Left renal cortex interstitium (tissue), 4 donors: ENCODE measurements around the gene PARS2. TPM values are rescaled to one million over a fixed set of nuclear protein-coding genes. Genes with fewer than 3 reads are reported as not detected.
"Not testable (repeated sequence)": the region's sequence is repeated elsewhere in the genome, so short reads cannot be mapped to it uniquely, and the experiment has no call there.

Experiments
- DNase-seq, 4 donors: peaks; one replicate each; pipeline ENCODE4 v3.0.0-alpha.2; 2013; ENCODE audit warnings: low read depth in 4 of 4, low spot score in 2 of 4, missing footprints in 1 of 4
- polyA plus RNA-seq, 4 donors: library from polyadenylated mRNA; unstranded; fragments of 120-200 nt; gene quantifications; one replicate each; pipeline ENCODE4 v1.2.1, GENCODE V29; 2013; ENCODE audit not compliant: insufficient read length in 4 of 4

PARS2 gene
- polyA plus RNA-seq, 4 donors = 8.9 to 10.9 (median 10.3) TPM

- not testable (repeated sequence) for DNase-seq
Observed at GRCh38 chr1:54775828-54776721, 11.8 kb upstream of the PARS2 start.

DNA sequence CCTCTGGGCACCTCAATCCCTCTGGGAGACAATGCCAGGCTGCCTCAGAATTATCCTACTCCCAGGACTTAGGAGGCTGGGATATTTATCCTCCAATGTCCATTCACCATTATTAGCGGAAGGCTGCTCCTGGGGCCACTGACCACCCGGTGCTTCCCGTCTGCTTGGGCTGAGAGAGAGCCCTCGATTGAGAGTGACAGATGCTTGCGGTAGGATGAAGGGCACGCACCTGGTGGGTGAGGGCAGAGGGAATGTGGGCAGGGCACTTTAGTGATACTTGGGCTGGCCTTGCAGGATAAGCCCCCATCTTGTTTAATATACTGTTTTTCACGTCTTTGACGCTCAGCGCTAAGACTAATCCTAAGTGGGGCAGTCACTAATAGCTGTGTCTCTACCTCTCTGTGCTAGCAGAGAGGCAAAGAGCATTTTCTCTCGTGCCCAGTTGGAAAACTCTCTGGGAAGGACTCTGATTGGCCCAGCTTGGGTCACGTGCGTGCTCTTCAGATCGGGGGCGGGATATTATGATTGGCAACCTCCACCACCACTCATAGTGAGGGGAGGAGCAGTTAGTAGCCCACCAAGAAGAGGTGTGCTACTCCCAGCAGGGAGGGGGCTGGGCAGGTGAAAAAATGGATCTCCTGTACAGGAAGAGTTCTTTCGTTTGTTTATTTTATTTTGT is 10.6 kb upstream of the PARS2 start:
- DNase-seq = no peak

- DNase-seq = no peak
Observed at GRCh38 chr1:54772951-54773350, 8.6 kb upstream of the PARS2 start.

- no peak for DNase-seq
Observed at GRCh38 chr1:54768093-54768492, 3.8 kb upstream of the PARS2 start.

- DNase-seq = no peak
Observed at GRCh38 chr1:54767526-54767925, 3.2 kb upstream of the PARS2 start.

DNA sequence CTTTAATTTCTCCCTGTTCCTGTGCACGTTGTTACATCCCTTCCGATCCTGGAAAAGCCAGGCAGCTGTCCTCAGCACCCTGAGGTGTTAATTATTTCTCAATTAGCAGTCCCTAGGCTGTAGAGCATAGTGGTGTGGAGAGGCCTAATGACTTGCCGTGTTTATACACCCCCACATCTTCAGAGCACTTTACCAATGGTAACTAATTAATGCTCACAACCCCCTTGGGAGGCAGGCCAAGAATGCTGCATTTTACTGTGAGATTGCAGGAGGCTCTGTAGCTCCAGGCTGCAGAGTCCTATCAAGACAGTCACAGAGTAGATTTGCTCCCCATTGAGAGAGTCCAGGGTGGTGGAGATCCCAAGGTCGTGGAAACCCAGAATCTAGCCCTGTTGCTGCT is 2.4 kb upstream of the PARS2 start:
- no peak for DNase-seq

GRCh38 chr1:54764922-54765561 is 719 bp upstream of the PARS2 start:
- no peak for DNase-seq

DNA sequence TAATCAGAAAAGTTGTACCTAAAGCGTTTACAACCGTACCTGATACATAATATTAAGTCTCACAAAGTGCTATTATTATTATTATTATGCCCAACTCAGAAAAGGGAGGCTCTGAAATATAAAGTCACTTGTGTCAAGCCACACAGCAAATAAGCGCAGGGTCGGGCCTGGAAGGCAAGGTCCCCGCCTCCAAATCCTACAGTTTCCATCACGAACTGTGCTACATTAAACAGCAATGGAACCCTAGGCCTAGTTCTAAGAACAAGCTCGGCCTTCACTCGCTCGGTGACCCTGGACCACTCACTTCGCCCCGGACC is 549 bp downstream of the PARS2 start:
- DNase-seq = no peak

- DNase-seq = no peak
Observed at GRCh38 chr1:54758678-54759348, 5.5 kb downstream of the PARS2 start.

DNA sequence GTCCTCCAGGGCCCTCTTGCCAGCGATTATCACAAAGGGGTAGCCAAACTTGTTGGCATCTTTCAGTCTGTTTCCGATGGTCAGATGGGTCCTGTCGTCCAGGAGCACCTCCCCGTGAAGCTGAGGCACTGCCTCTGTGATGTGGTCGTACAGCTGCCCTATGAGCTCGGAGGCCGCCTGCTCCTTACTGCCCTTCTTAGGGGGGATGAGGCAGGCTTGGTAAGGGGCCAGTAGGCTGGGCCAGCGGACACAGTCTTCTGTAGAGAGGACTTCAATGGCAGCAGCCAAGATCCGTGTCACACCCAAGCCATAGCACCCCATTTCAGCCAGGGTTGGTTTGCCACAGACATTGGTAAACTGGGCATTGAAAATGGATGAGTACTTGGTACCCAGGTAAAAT is 6.5 kb downstream of the PARS2 start:
- no peak for DNase-seq

DNA sequence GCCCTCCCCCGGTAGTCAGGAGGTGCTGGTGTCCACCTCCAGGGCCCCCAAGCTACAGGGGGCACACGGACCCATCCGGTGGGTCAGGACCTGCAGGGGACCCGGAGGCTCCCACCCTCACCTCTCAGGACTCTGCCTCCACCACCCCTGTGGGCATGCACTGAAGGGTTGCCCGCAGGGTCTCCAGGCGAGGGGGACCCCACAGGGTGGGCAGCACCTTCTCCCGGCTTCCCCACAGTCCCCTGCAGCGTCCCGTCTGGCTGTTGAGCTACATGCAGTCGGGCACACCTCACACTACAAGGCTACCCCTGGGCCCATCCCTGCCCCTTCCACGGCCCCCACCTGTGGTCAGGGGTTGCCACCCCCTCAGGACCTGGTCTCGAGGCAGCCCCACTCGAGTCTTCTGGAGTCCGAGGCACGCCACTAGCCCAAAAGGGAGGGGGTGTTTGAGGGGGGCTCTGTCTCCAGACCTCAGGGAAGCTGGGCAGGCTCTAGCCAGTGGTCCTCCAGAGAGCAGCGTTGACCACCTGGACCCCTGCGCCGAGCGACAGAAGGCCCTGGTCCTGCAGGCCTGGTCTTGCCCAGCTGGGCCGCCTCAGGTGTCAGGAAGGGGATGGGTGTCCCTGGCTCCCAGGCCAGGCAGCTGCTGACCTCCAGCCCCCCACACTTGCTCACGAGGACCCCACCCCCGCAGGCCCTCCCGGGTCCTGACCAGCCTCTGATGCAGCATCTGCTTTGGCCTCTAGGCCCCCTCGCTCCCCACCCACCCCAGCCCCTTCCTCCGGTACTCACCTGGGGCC is 9.6 kb downstream of the PARS2 start:
- no peak for DNase-seq

GRCh38 chr1:54754045-54754444 is 10.3 kb downstream of the PARS2 start:
- DNase-seq = no peak

DNA sequence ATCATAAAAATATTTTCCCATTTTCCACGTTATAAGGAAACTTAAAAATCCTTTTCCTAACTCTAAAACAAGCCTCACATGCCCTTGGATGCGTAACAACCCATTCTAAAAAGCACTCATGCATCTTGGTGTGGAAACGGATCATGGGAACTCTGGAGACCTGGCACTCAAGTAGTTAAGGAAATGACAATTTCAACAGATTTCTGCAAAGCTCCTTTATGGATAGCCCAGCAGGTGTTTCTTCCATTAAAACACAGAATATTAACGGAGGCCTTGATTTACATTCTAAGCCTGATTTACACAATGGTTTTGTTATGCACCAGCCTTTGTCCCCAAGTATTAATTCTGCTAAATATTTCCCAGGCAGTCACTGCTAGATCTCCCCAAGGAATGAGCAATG is 12.9 kb downstream of the PARS2 start:
- no peak for DNase-seq

- DNase-seq = no peak
Observed at GRCh38 chr1:54750596-54750995, 13.7 kb downstream of the PARS2 start.

GRCh38 chr1:54748094-54748835 is 16.1 kb downstream of the PARS2 start:
- no peak for DNase-seq

- DNase-seq = no peak
Observed at GRCh38 chr1:54745864-54746263, 18.5 kb downstream of the PARS2 start.

DNA sequence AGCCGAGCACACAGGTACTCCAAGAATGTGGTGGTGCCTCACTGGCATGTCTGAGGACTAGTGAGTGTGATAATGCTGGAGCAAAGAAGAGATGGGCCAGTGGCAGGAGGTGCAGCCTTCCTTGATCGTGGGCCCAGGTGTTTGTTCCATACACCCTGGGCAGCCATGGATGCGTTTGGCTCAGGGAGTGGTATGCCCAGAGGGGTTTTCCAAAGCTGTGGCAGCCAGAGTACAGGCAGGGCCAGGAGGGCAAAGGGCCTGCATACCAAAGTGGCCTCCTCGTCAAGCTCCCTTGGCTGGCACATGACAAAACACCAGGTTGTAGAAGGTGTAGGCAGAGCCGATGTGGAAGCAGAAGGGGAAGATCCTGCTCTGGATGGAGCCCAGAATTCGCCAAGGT is 19.0 kb downstream of the PARS2 start:
- DNase-seq = no peak

DNA sequence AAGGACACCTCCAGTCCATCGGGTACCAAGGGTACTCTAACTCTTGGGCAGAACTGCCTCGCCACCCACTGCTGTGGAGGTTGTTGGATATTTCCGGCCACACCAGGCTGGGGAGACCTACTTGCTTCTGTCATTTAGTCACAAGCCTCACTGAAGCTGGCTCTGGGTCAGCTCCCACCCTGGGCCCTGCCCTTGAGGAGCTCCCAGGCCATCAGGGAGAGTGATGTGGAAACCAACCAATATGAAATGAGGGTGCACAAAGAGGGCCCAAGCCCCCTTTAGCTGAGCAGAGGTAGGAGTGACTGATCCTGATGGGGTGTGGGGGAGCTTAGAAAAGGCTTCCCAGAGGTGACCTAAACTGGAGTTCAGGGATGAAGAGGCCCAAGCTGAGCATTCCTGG is 19.6 kb downstream of the PARS2 start:
- no peak for DNase-seq

GRCh38 chr1:54743416-54744226 is 20.7 kb downstream of the PARS2 start:
- DNase-seq = no peak
